ENCODE measurements around the gene STAMBP.

Gene STAMBP

GRCh38 chr2:73852020-73852419, 23.3 kb downstream of the STAMBP start:
- TF ChIP-seq CTCF (conservative IDR thresholded peaks at IDR 0.05; ENCODE audit: low read length) (no peak), EZH2phosphoT487 (IDR thresholded peaks at IDR 0.05; ENCODE audit: borderline replicate concordance) (no peak)

GRCh38 chr2:73855526-73855925, 26.8 kb downstream of the STAMBP start:
- H3K9ac ChIP-seq (ENCODE audit: low read depth, low read length, poor library complexity, severe bottlenecking) = no peak overlapping the region
- H3K36me3 ChIP-seq (ENCODE audit: insufficient read depth, low read length) = peaks cover 87% of the 10 kb centered on the region
- no peaks in the 10 kb centered on the region for H3K4me1 ChIP-seq (ENCODE audit: insufficient read depth, low read length, poor library complexity, severe bottlenecking)
- no peak overlapping the region for H2AFZ ChIP-seq (ENCODE audit: low read length)
- no peaks in the 10 kb centered on the region for H3K79me2 ChIP-seq (ENCODE audit: insufficient read depth, low read length)
- no peak overlapping the region for H3K4me2 ChIP-seq (ENCODE audit: low read depth, low read length, poor library complexity, severe bottlenecking)
- TF ChIP-seq CTCF (conservative IDR thresholded peaks at IDR 0.05; ENCODE audit: low read length) = no peak
- TF ChIP-seq EZH2phosphoT487 (IDR thresholded peaks at IDR 0.05; ENCODE audit: borderline replicate concordance) = no peak
- no peak overlapping the region for H3K4me3 ChIP-seq (ENCODE audit: low read length, poor library complexity, severe bottlenecking)
- no peaks in the 10 kb centered on the region for H3K9me3 ChIP-seq (ENCODE audit: insufficient read depth, low read depth, low read length)
- no peaks in the 10 kb centered on the region for H3K9me2 ChIP-seq (replicated peaks; ENCODE audit: low read depth, low read length)
- H3F3A ChIP-seq (ENCODE audit: low read depth) = no peaks in the 10 kb centered on the region
- H3K27me3 ChIP-seq (ENCODE audit: insufficient read depth, low read length, poor library complexity, severe bottlenecking) = no peaks in the 10 kb centered on the region
- H4K20me1 ChIP-seq (ENCODE audit: insufficient read depth, low read length, poor library complexity, severe bottlenecking) = no peaks in the 10 kb centered on the region

More at GRCh38 chr2:73852020-73852419, 23.3 kb downstream of the STAMBP start:
- H3K4me1 ChIP-seq (ENCODE audit: insufficient read depth, low read length, poor library complexity, severe bottlenecking) = no peaks in the 10 kb centered on the region
- no peak overlapping the region for H3K9ac ChIP-seq (ENCODE audit: low read depth, low read length, poor library complexity, severe bottlenecking)
- no peaks in the 10 kb centered on the region for H3K9me3 ChIP-seq (ENCODE audit: insufficient read depth, low read depth, low read length)
- H3K4me2 ChIP-seq (ENCODE audit: low read depth, low read length, poor library complexity, severe bottlenecking) = no peak overlapping the region
- no peaks in the 10 kb centered on the region for H3K27me3 ChIP-seq (ENCODE audit: insufficient read depth, low read length, poor library complexity, severe bottlenecking)
- no peaks in the 10 kb centered on the region for H3K79me2 ChIP-seq (ENCODE audit: insufficient read depth, low read length)
- no peak overlapping the region for H3K4me3 ChIP-seq (ENCODE audit: low read length, poor library complexity, severe bottlenecking)
- no peaks in the 10 kb centered on the region for H3F3A ChIP-seq (ENCODE audit: low read depth)
- no peaks in the 10 kb centered on the region for H3K9me2 ChIP-seq (replicated peaks; ENCODE audit: low read depth, low read length)
- no peaks in the 10 kb centered on the region for H4K20me1 ChIP-seq (ENCODE audit: insufficient read depth, low read length, poor library complexity, severe bottlenecking)
- no peak overlapping the region for H2AFZ ChIP-seq (ENCODE audit: low read length)
- H3K36me3 ChIP-seq (ENCODE audit: insufficient read depth, low read length) = peaks cover 93% of the 10 kb centered on the region

GRCh38 chr2:73856214-73856613, 27.5 kb downstream of the STAMBP start:
- Histone ChIP-seq H3K9me2 (replicated peaks; ENCODE audit: low read depth, low read length) (no peaks in the 10 kb centered on the region), H3K4me1 (ENCODE audit: insufficient read depth, low read length, poor library complexity, severe bottlenecking) (no peaks in the 10 kb centered on the region), H4K20me1 (ENCODE audit: insufficient read depth, low read length, poor library complexity, severe bottlenecking) (no peaks in the 10 kb centered on the region), H2AFZ (ENCODE audit: low read length) (no peak overlapping the region), H3K27me3 (ENCODE audit: insufficient read depth, low read length, poor library complexity, severe bottlenecking) (no peaks in the 10 kb centered on the region), H3K36me3 (ENCODE audit: insufficient read depth, low read length) (peaks cover 85% of the 10 kb centered on the region; the same call in 1 of the 2 replicates), H3F3A (ENCODE audit: low read depth) (no peaks in the 10 kb centered on the region), H3K4me3 (ENCODE audit: low read length, poor library complexity, severe bottlenecking) (no peak overlapping the region), H3K4me2 (ENCODE audit: low read depth, low read length, poor library complexity, severe bottlenecking) (no peak overlapping the region), H3K9me3 (ENCODE audit: insufficient read depth, low read depth, low read length) (no peaks in the 10 kb centered on the region), H3K79me2 (ENCODE audit: insufficient read depth, low read length) (no peaks in the 10 kb centered on the region), H3K9ac (ENCODE audit: low read depth, low read length, poor library complexity, severe bottlenecking) (no peak overlapping the region)
- TF ChIP-seq CTCF (conservative IDR thresholded peaks at IDR 0.05; ENCODE audit: low read length) (no peak), EZH2phosphoT487 (IDR thresholded peaks at IDR 0.05; ENCODE audit: borderline replicate concordance) (no peak)

Measured in Loucy (cell line).